GM18505 (cell line): ENCODE results near the gene CMIP.
A peak's percentile ranks its signal among the peaks of the same experiment; 100 is the strongest.
"Not testable (repeated sequence)": the region's sequence is repeated elsewhere in the genome, so short reads cannot be mapped to it uniquely, and the experiment has no call there.

Experiments
- ATAC-seq: cut with Tn5 transposase; IDR thresholded peaks from one replicate; pipeline ENCODE4 v1.9.1; 2021; ENCODE audit not compliant: unreplicated experiment
- POLR2A ChIP-seq: IDR thresholded peaks from 4 replicates; pipeline ENCODE4 v1.6.1; 2011; ENCODE audit warnings: borderline replicate concordance; ENCODE audit not compliant: insufficient read depth, insufficient read length; ENCODE audit errors: extremely low read depth

CMIP gene

GRCh38 chr16:81444448-81445121 is at the start of gene CMIP:
Gene CMIP, plus strand, starts transcription at chr16:81444808.
- ATAC-seq: peak; percentile 74
- TF ChIP-seq POLR2A: peak; percentile 31

DNA sequence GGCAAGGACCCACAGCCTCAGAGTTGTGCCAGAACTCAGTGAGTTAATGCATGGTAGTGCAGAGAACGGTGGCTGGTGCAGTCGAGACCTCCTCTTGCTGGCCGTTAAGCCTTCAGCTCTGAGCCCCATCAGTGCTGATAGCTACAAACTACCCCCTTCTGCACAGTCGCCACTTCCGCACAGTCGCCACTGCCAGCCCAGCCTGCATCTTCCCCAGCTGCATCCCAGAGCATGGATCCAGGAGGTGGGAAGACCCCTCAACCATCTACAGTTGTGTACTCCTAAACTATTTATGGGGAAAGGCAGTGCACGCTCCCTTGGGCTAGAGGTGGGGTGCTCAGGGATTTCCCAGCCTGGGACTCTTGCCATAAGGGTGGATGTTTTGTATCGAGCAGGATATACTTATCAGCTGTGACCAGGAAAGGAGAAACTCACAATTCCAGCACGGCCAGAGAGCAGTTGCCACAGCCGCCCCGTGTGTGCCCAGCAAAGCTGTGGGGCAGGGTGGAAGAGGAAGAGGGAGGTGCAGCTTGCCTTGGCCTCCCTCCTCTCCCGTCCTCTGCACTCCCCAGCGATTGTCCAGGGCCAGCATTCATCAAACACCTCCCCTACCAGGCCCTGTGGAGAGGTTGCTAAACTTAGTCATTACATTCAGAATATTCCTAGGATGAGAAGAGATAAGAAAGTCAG is 49.5 kb upstream of the CMIP start:
- no peak for TF ChIP-seq POLR2A
- no peak for ATAC-seq

GRCh38 chr16:81397058-81397878 is 47.3 kb upstream of the CMIP start:
- ATAC-seq: no peak
- no peak for TF ChIP-seq POLR2A

- ATAC-seq: no peak
- TF ChIP-seq POLR2A: no peak
These were observed 46.6 kb upstream of the CMIP start for GRCh38 chr16:81397879-81398520.

- no peak for TF ChIP-seq POLR2A
- ATAC-seq: no peak
These were observed 44.7 kb upstream of the CMIP start for GRCh38 chr16:81399909-81400308.

- no peak for TF ChIP-seq POLR2A
- no peak for ATAC-seq
These were observed 43.3 kb upstream of the CMIP start for GRCh38 chr16:81401035-81401950.

- no peak for TF ChIP-seq POLR2A
- no peak for ATAC-seq
These were observed 41.4 kb upstream of the CMIP start for GRCh38 chr16:81403208-81403600.

DNA sequence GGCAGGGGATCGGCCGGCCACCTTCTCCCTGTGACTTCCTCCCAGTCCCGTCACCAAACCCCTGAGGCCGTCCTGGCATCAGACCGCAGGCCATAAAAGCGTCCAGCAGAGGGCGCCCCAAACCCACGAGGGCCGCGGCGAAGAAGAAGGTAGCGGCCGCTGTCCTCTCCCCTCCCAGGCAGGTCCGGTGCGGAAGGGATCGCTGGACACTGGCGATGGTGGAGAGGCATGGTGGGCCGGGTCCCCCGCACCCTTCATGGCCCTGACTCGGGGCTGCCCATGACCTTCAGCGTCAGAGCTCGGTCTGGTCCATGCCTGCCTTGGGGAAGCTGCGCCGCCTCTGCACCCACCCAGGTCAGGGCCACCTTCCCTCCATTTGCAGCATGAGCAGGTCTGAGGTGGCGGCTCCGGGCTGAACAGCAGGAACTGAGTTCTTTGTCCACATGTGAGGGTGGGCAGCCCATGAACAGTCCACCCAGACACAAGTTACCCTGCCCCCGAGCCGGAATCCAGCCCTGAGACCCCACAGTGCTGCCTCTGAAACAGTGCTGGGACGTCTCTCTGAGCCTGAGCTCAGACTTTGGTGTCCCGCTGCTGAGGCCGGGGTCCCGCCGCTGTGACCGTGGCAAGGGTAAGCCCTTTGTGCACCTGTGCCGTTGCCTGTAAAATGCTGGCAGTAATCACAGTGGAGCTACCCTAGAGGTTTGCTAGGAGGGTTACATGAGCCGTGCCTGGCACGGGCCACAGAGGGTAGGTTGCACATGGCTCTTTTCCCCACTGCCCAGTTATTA is 40.8 kb upstream of the CMIP start:
- peak; percentile 59 for ATAC-seq
- no peak for TF ChIP-seq POLR2A

DNA sequence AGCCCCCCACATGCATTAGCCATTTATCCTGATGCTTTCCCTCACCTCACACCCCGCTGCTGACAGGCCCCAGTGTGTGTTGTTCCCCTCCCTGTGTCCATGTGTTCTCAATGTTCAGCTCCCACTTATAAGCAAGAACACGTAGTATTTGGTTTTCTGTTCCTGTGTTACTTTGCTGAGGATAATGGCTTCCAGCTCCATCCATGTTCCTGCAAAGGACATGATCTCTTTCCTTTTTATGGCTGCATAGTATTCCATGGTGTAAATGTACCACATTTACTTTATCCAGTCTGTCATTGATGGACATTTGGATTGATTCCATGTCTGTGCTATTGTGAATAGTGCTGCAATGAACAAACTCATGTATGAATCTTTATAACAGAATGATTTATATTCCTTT is 39.6 kb upstream of the CMIP start:
- ATAC-seq: not testable (repeated sequence)

DNA sequence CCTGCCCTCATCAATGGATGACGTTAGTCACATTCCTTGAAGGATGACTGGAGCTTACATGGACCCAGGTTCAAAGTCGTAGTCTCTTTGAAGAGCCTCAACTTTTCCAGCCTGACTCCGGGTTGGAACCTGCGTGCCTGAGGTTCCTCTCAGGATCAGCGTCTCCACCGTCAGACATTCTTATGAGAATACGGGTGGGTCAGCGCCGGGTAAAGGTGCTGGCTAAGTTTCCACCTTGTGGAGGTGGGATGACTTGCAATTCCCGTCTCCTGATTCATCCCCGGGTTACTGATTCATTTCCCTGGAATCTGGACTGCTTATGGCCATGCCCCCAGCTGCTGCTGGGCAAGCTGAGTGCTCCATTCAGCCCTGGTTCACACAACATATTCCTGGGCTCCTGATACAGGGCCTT is 38.9 kb upstream of the CMIP start:
- no peak for TF ChIP-seq POLR2A
- no peak for ATAC-seq

DNA sequence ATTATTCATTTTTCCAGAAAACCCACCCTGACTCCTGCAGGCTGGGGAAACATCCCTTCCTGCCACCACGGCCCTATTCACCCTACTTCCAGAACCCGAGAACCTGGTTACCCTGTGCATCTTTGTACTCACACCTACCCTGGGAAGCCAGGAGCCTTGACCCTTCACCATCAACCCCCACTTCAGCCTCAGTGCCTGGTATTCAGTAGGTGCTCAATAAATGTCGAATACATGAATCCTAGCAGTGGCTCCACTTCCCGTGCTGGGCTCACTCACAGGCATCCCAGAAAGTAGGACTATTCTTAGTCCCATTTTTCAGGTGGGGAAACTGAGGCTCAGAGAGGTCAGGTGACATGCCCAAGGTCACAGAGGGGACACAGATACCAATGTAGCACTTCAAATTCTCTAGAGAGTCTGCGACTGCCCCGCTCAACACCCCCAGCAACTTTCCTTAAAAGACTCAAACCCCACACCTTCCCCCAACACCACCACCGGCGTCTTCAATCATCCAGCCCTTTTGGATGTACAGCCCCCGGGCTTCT is 36.1 kb upstream of the CMIP start:
- no peak for TF ChIP-seq POLR2A
- no peak for ATAC-seq
